GM12892 (cell line): Measurements from ENCODE around the gene CYP27C1.

Experiments used
- POLR2A ChIP-seq: IDR thresholded peaks from 2 replicates; pipeline ENCODE4 v1.6.1; 2011; ENCODE audit warnings: low read depth, low read length, control low read depth
- POLR2AphosphoS5 ChIP-seq: IDR thresholded peaks from 2 replicates; pipeline ENCODE4 v1.6.1; 2011; ENCODE audit warnings: low read depth, low read length, control low read depth

GRCh38 chr2:127158614-127159290 is 61.3 kb downstream of the CYP27C1 start:
- TF ChIP-seq POLR2A, result no peak
- no peak for TF ChIP-seq POLR2AphosphoS5
